GM23338 (cell line): ENCODE results near the gene TCEAL9. TPM values are rescaled to one million over a fixed set of nuclear protein-coding genes. Genes with fewer than 3 reads are reported as not detected.

Source experiments
- ATAC-seq: fragments of 200-7000 bp; cut with Tn5 transposase; 3 replicates; pipeline ENCODE4 v1.9.1; 2020
- DNase-seq: peaks from one replicate; pipeline ENCODE4 v3.0.0-alpha.2; 2015; ENCODE audit warnings: low spot score
- H2AFZ ChIP-seq: fragments of 200-600 bp; sonication (generic); 2 replicates; pipeline ENCODE4 v1.8.0; 2016; ENCODE audit warnings: antibody characterized with exemption, mild to moderate bottlenecking, moderate library complexity
- H3F3A ChIP-seq: fragments of 200-600 bp; sonication (generic); replicated peaks from 2 replicates; pipeline ENCODE4 v1.8.0; 2017; ENCODE audit warnings: antibody characterized with exemption, mixed run types, low read depth
- H3K27ac ChIP-seq: fragments of 200-600 bp; sonication (generic); 2 replicates; pipeline ENCODE4 v1.6.1; 2016; ENCODE audit warnings: low read depth
- H3K27me3 ChIP-seq: fragments of 200-600 bp; sonication (generic); 2 replicates; pipeline ENCODE4 v1.8.0; 2016; ENCODE audit warnings: mild to moderate bottlenecking, mixed run types, moderate library complexity; ENCODE audit not compliant: insufficient read depth
- H3K36me3 ChIP-seq: fragments of 200-600 bp; sonication (generic); 2 replicates; pipeline ENCODE4 v1.8.0; 2016; ENCODE audit warnings: mild to moderate bottlenecking; ENCODE audit not compliant: insufficient read depth
- H3K4me1 ChIP-seq: fragments of 200-600 bp; sonication (generic); 2 replicates; pipeline ENCODE4 v1.8.0; 2016; ENCODE audit warnings: mild to moderate bottlenecking, moderate library complexity; ENCODE audit not compliant: insufficient read depth
- H3K4me2 ChIP-seq: fragments of 200-600 bp; sonication (generic); 2 replicates; pipeline ENCODE4 v1.7.1; 2017; ENCODE audit warnings: mixed run types
- H3K4me3 ChIP-seq: fragments of 200-600 bp; sonication (generic); 2 replicates; pipeline ENCODE4 v1.6.1; 2016; ENCODE audit warnings: mixed run types
- H3K79me2 ChIP-seq: fragments of 200-600 bp; sonication (generic); replicated peaks from 2 replicates; pipeline ENCODE4 v1.8.0; 2017; ENCODE audit warnings: mild to moderate bottlenecking; ENCODE audit not compliant: insufficient read depth
- H3K9me2 ChIP-seq: fragments of 200-600 bp; sonication (generic); 2 replicates; pipeline ENCODE4 v1.8.0; 2017; ENCODE audit not compliant: insufficient read depth
- H4K20me1 ChIP-seq: fragments of 200-600 bp; sonication (generic); replicated peaks from 2 replicates; pipeline ENCODE4 v1.8.0; 2017; ENCODE audit warnings: mild to moderate bottlenecking; ENCODE audit not compliant: insufficient read depth
- H3K27ac Mint-ChIP-seq: 2 replicates; pipeline ENCODE4 v1.8.0; 2020; ENCODE audit warnings: inconsistent platforms, mild to moderate bottlenecking, moderate library complexity, mixed read lengths
- H3K27me3 Mint-ChIP-seq: 3 replicates; pipeline ENCODE4 v1.8.0; 2022; ENCODE audit warnings: low read depth, mild to moderate bottlenecking, moderate library complexity, mixed read lengths, inconsistent platforms; ENCODE audit not compliant: insufficient read depth, poor library complexity
- H3K36me3 Mint-ChIP-seq: 3 replicates; pipeline ENCODE4 v1.8.0; 2021; ENCODE audit warnings: low read depth, mild to moderate bottlenecking, inconsistent platforms, moderate library complexity, mixed read lengths
- H3K4me1 Mint-ChIP-seq: 3 replicates; pipeline ENCODE4 v1.8.0; 2020; ENCODE audit warnings: mild to moderate bottlenecking, inconsistent platforms, mixed read lengths
- H3K4me3 Mint-ChIP-seq: 3 replicates; pipeline ENCODE4 v1.8.0; 2021; ENCODE audit warnings: moderate library complexity, mild to moderate bottlenecking, inconsistent platforms, mixed read lengths
- H3K9me3 Mint-ChIP-seq: 3 replicates; pipeline ENCODE4 v1.8.0; 2020; ENCODE audit warnings: moderate library complexity, mild to moderate bottlenecking, inconsistent platforms, mixed read lengths
- CTCF ChIP-seq, 2 experiments: fragments of 200-600 bp in 1 of 2; sonication (generic) in 1 of 2; conservative IDR thresholded peaks; 2 replicates each; pipeline versions ENCODE4 v1.5.1 to v1.6.1; 2016 to 2017; ENCODE audit warnings: antibody characterized with exemption in 2 of 2, low read depth in 2 of 2, mild to moderate bottlenecking in 2 of 2, moderate library complexity in 1 of 2
- ETS1 ChIP-seq: IDR thresholded peaks from 2 replicates; pipeline ENCODE4 v1.6.1; 2016; ENCODE audit warnings: antibody characterized with exemption
- NANOG ChIP-seq: IDR thresholded peaks from 2 replicates; pipeline ENCODE4 v1.6.1; 2016; ENCODE audit warnings: antibody characterized with exemption, borderline replicate concordance
- POLR2AphosphoS5 ChIP-seq: IDR thresholded peaks from 2 replicates; pipeline ENCODE4 v1.6.1; 2016; ENCODE audit warnings: antibody characterized with exemption, low read depth
- ZNF114 ChIP-seq: fragments of 250-450 bp; sonication (Bioruptor Pico); IDR thresholded peaks from 2 replicates; pipeline ENCODE4 v1.5.0; 2020; ENCODE audit warnings: mild to moderate bottlenecking, moderate library complexity
- polyA plus RNA-seq: library from polyadenylated mRNA; unstranded; fragments of >200 nt; fragmentation: Nextera tagmentation; extraction: Ambion mirVana; gene quantifications from 2 replicates; pipeline ENCODE4 v1.2.1, GENCODE V29; 2016
- total RNA-seq: library from RNA; depleted of rRNA; stranded (reverse); fragments of >200 nt; shearing (Covaris generic); gene quantifications from 2 replicates; pipeline ENCODE4 v1.2.3, GENCODE V29; 2014

The TCEAL9 gene
- total and polyA plus RNA-seq, 2 experiments from 2014 or later: 37.1 to 184 TPM

GRCh38 chrX:103386332-103386731 lies 30.0 kb downstream of the TCEAL9 start:
- no peaks in the 10 kb centered on the region; the same call in 1 of the 2 replicates for H3K4me1 ChIP-seq
- Mint-ChIP-seq H3K4me1 (peaks cover 7% of the 10 kb centered on the region; the same call in 2 of the 3 replicates), H3K27me3 (no peaks in the 10 kb centered on the region), H3K4me3 (no peak overlapping the region), H3K36me3 (peaks cover 2% of the 10 kb centered on the region; the same call in 2 of the 3 replicates), H3K27ac (peak overlapping the region; percentile 64; the same call in 1 of the 2 replicates), H3K9me3 (no peaks in the 10 kb centered on the region)
- no peaks in the 10 kb centered on the region; the same call in 1 of the 2 replicates for H3K36me3 ChIP-seq
- no peaks in the 10 kb centered on the region for H3K9me2 ChIP-seq
- ATAC-seq (no peak), DNase-seq (no peak)
- H3K4me2 ChIP-seq: no peak overlapping the region
- no peak overlapping the region for H2AFZ ChIP-seq
- H3K27ac ChIP-seq: no peak overlapping the region
- no peaks in the 10 kb centered on the region for H3K27me3 ChIP-seq
- TF ChIP-seq CTCF (conservative IDR thresholded peaks at IDR 0.05; ENCODE audit: low read depth in 2 of 2): no peak
- no peaks in the 10 kb centered on the region for H3F3A ChIP-seq
- no peaks in the 10 kb centered on the region for H4K20me1 ChIP-seq
- H3K4me3 ChIP-seq: no peak overlapping the region
- H3K79me2 ChIP-seq: no peaks in the 10 kb centered on the region

- DNase-seq: no peak
- no peaks in the 10 kb centered on the region for H3K9me2 ChIP-seq
- no peaks in the 10 kb centered on the region for H3K9me3 Mint-ChIP-seq
- no peak overlapping the region for H3K4me3 ChIP-seq
- H2AFZ ChIP-seq: no peak overlapping the region
- no peaks in the 10 kb centered on the region for H3F3A ChIP-seq
- peaks cover 3% of the 10 kb centered on the region for H3K27me3 Mint-ChIP-seq
- no peaks in the 10 kb centered on the region; the same call in 1 of the 2 replicates for H3K4me1 ChIP-seq
- TF ChIP-seq ZNF114 (CRISPR knock-in tag): no peak
- TF ChIP-seq NANOG: no peak
- no peak for TF ChIP-seq POLR2AphosphoS5
- TF ChIP-seq CTCF (conservative IDR thresholded peaks at IDR 0.05; ENCODE audit: low read depth in 2 of 2): no peak
- no peak for TF ChIP-seq ETS1
- no peaks in the 10 kb centered on the region for H3K79me2 ChIP-seq
- no peak overlapping the region for H3K27ac Mint-ChIP-seq
- no peaks in the 10 kb centered on the region for H4K20me1 ChIP-seq
- H3K4me1 Mint-ChIP-seq: peaks cover 4% of the 10 kb centered on the region; the same call in 2 of the 3 replicates
- ATAC-seq: no peak
- no peak overlapping the region for H3K27ac ChIP-seq
- H3K36me3 ChIP-seq: no peaks in the 10 kb centered on the region
- no peaks in the 10 kb centered on the region for H3K27me3 ChIP-seq
- no peak overlapping the region for H3K4me3 Mint-ChIP-seq
- no peaks in the 10 kb centered on the region for H3K36me3 Mint-ChIP-seq
- no peak overlapping the region for H3K4me2 ChIP-seq
These were observed 37.2 kb downstream of the TCEAL9 start for GRCh38 chrX:103393487-103393886.
